ENCODE results near the gene PLAC8L1. TPM values are rescaled to one million over a fixed set of nuclear protein-coding genes. Genes with fewer than 3 reads are reported as not detected.

PLAC8L1 gene
- total RNA-seq, 2 experiments from 2014 or later: 1.0 TPM; not detected in 1

- Mint-ChIP-seq H3K36me3 (no peaks in the 10 kb centered on the region), H3K9me3 (no peaks in the 10 kb centered on the region), H3K27me3 (peaks cover 17% of the 10 kb centered on the region), H3K4me3 (no peak overlapping the region), H3K4me1 (peaks cover 3% of the 10 kb centered on the region), H3K27ac (no peak overlapping the region)
- POLR2A ChIA-PET: no interaction called here
- DNase-seq: no peak
- no peak for ATAC-seq (ENCODE audit: low read depth)
Observed at GRCh38 chr5:146049704-146050026, 55.7 kb downstream of the PLAC8L1 start.

GRCh38 chr5:146048994-146049703, 56.2 kb downstream of the PLAC8L1 start:
- ATAC-seq (ENCODE audit: low read depth) (no peak), DNase-seq (no peak)
- Mint-ChIP-seq H3K4me3 (no peak overlapping the region), H3K27me3 (peaks cover 14% of the 10 kb centered on the region), H3K4me1 (peaks cover 3% of the 10 kb centered on the region), H3K36me3 (no peaks in the 10 kb centered on the region), H3K9me3 (no peaks in the 10 kb centered on the region), H3K27ac (no peak overlapping the region)
- POLR2A ChIA-PET: no interaction called here

- Mint-ChIP-seq H3K9me3 (no peaks in the 10 kb centered on the region), H3K27me3 (peaks cover 10% of the 10 kb centered on the region), H3K27ac (no peak overlapping the region), H3K36me3 (no peaks in the 10 kb centered on the region), H3K4me3 (no peak overlapping the region), H3K4me1 (peaks cover 3% of the 10 kb centered on the region)
- no peak for DNase-seq
- ATAC-seq (ENCODE audit: low read depth): no peak
- POLR2A ChIA-PET: interaction anchor here (0.6 kb wide), 1 partner anchor 10 kb away, joined by 4 read pairs; no protein-coding TSS in a partner anchor
Observed at GRCh38 chr5:146047396-146047795, 58.0 kb downstream of the PLAC8L1 start.

- Mint-ChIP-seq H3K4me3 (no peak overlapping the region), H3K4me1 (no peaks in the 10 kb centered on the region), H3K9me3 (no peaks in the 10 kb centered on the region), H3K27ac (no peak overlapping the region), H3K36me3 (no peaks in the 10 kb centered on the region), H3K27me3 (peaks cover 5% of the 10 kb centered on the region)
- POLR2A ChIA-PET: no interaction called here
- no peak for ATAC-seq (ENCODE audit: low read depth)
- no peak for DNase-seq
Observed at GRCh38 chr5:146043722-146044121, 61.7 kb downstream of the PLAC8L1 start.

- H3K27me3 Mint-ChIP-seq: peaks cover 10% of the 10 kb centered on the region
- no peak overlapping the region for H3K4me3 Mint-ChIP-seq
- H3K4me1 Mint-ChIP-seq: no peaks in the 10 kb centered on the region
- POLR2A ChIA-PET: no interaction called here
- H3K36me3 Mint-ChIP-seq: no peaks in the 10 kb centered on the region
- ATAC-seq (ENCODE audit: low read depth) (no peak), DNase-seq (no peak)
- H3K9me3 Mint-ChIP-seq: no peaks in the 10 kb centered on the region
- no peak overlapping the region for H3K27ac Mint-ChIP-seq
Observed at GRCh38 chr5:146042628-146043279, 62.6 kb downstream of the PLAC8L1 start.

- Mint-ChIP-seq H3K27ac (no peak overlapping the region), H3K9me3 (no peaks in the 10 kb centered on the region), H3K27me3 (peaks cover 16% of the 10 kb centered on the region), H3K4me3 (no peak overlapping the region), H3K4me1 (no peaks in the 10 kb centered on the region), H3K36me3 (no peaks in the 10 kb centered on the region)
- no peak for ATAC-seq (ENCODE audit: low read depth)
- DNase-seq: no peak
- POLR2A ChIA-PET: no interaction called here
Observed at GRCh38 chr5:146041180-146041789, 64.1 kb downstream of the PLAC8L1 start.

- POLR2A ChIA-PET: no interaction called here
- H3K36me3 Mint-ChIP-seq: no peaks in the 10 kb centered on the region
- DNase-seq (no peak), ATAC-seq (ENCODE audit: low read depth) (no peak)
- no peaks in the 10 kb centered on the region for H3K9me3 Mint-ChIP-seq
- H3K27ac Mint-ChIP-seq: no peak overlapping the region
- no peak overlapping the region for H3K4me3 Mint-ChIP-seq
- H3K27me3 Mint-ChIP-seq: peaks cover 16% of the 10 kb centered on the region
- no peaks in the 10 kb centered on the region for H3K4me1 Mint-ChIP-seq
Observed at GRCh38 chr5:146040527-146040926, 64.8 kb downstream of the PLAC8L1 start.

GRCh38 chr5:146039420-146039819, 66.0 kb downstream of the PLAC8L1 start:
- H3K4me1 Mint-ChIP-seq: no peaks in the 10 kb centered on the region
- peaks cover 16% of the 10 kb centered on the region for H3K27me3 Mint-ChIP-seq
- H3K4me3 Mint-ChIP-seq: no peak overlapping the region
- no peak overlapping the region for H3K27ac Mint-ChIP-seq
- DNase-seq (no peak), ATAC-seq (ENCODE audit: low read depth) (no peak)
- POLR2A ChIA-PET: no interaction called here
- H3K36me3 Mint-ChIP-seq: no peaks in the 10 kb centered on the region
- H3K9me3 Mint-ChIP-seq: no peaks in the 10 kb centered on the region

GRCh38 chr5:146034605-146035004, 70.8 kb downstream of the PLAC8L1 start:
- H3K4me1 Mint-ChIP-seq: no peaks in the 10 kb centered on the region
- H3K27ac Mint-ChIP-seq: no peak overlapping the region
- ATAC-seq (ENCODE audit: low read depth): no peak
- H3K27me3 Mint-ChIP-seq: peaks cover 16% of the 10 kb centered on the region
- DNase-seq: no peak
- no peaks in the 10 kb centered on the region for H3K9me3 Mint-ChIP-seq
- H3K4me3 Mint-ChIP-seq: no peak overlapping the region
- POLR2A ChIA-PET: no interaction called here
- no peaks in the 10 kb centered on the region for H3K36me3 Mint-ChIP-seq

Other genes with a start within 250 kb of the PLAC8L1 start
- gene GRXCR2, start 232.6 kb downstream of the PLAC8L1 start, total RNA-seq: not detected
- gene SH3RF2, start 169.0 kb downstream of the PLAC8L1 start, total RNA-seq: not detected
- 100 to 1,000 TPM; 111 to 120 TPM for gene LARS1, start 77.1 kb upstream of the PLAC8L1 start, total RNA-seq
- gene RBM27, start 98.0 kb upstream of the PLAC8L1 start, total RNA-seq: 10 to 100 TPM; 19.3 to 21.5 TPM
- under 1 TPM in 1 of 2 experiments, not detected in 1; 0.11 TPM for gene POU4F3, start 233.3 kb upstream of the PLAC8L1 start, total RNA-seq